Fibroblast of mammary gland (primary cell): ENCODE results near the gene PLAC1.

Experiments
- DNase-seq: peaks from one replicate; pipeline ENCODE4 v3.0.0-alpha.2; 2010; ENCODE audit warnings: low read depth
- H3K4me3 ChIP-seq: 2 replicates; pipeline ENCODE4 v1.5.1; 2011; ENCODE audit warnings: low read depth, mild to moderate bottlenecking, low read length, moderate library complexity; ENCODE audit not compliant: control insufficient read depth
- CTCF ChIP-seq: conservative IDR thresholded peaks from 2 replicates; pipeline ENCODE4 v1.5.1; 2011; ENCODE audit warnings: low read depth, low read length, inconsistent platforms; ENCODE audit not compliant: control insufficient read depth, insufficient read depth

PLAC1 gene

GRCh38 chrX:134658002-134658759, at the start of gene PLAC1:
PLAC1 (minus strand) TSS chrX:134658471; CDS start chrX:134566682, 91,789 bp downstream.
- TF ChIP-seq CTCF, result no peak

GRCh38 chrX:134706138-134706537, 47.9 kb upstream of the PLAC1 start:
- no peak for TF ChIP-seq CTCF
- H3K4me3 ChIP-seq, result no peak overlapping the region
- no peak for DNase-seq

More at GRCh38 chrX:134658002-134658759, at the start of gene PLAC1:
- no peak within 1 kb of the TSS for H3K4me3 ChIP-seq
- DNase-seq, result peak; percentile 17

GRCh38 chrX:134695999-134696398, 37.7 kb upstream of the PLAC1 start:
- DNase-seq, result no peak
- no peak overlapping the region for H3K4me3 ChIP-seq
- TF ChIP-seq CTCF, result no peak

- DNase-seq, result no peak
- H3K4me3 ChIP-seq, result no peak overlapping the region
- TF ChIP-seq CTCF, result no peak
Measured at GRCh38 chrX:134694333-134695322, 36.4 kb upstream of the PLAC1 start.

- no peak overlapping the region for H3K4me3 ChIP-seq
- no peak for TF ChIP-seq CTCF
- no peak for DNase-seq
Measured at GRCh38 chrX:134693644-134694043, 35.4 kb upstream of the PLAC1 start.

GRCh38 chrX:134692990-134693389, 34.7 kb upstream of the PLAC1 start:
- DNase-seq, result peak; percentile 88
- no peak for TF ChIP-seq CTCF
- no peak overlapping the region for H3K4me3 ChIP-seq
